Right renal cortex interstitium (tissue), 3 donors: Measurements from ENCODE around the gene FOXD4L4. TPM values are rescaled to one million over a fixed set of nuclear protein-coding genes. Genes with fewer than 3 reads are reported as not detected.
"Not testable (repeated sequence)": the region's sequence is repeated elsewhere in the genome, so short reads cannot be mapped to it uniquely, and the experiment has no call there.

Source experiments
- DNase-seq, 3 donors: peaks; one replicate each; pipeline ENCODE4 v3.0.0-alpha.2; 2013; ENCODE audit warnings: low read depth in 3 of 3, low spot score in 2 of 3
- polyA plus RNA-seq, 3 donors: library from polyadenylated mRNA; unstranded; fragments of 120-200 nt; gene quantifications; one replicate each; pipeline ENCODE4 v1.2.1, GENCODE V29; 2013; ENCODE audit not compliant: insufficient read length in 3 of 3

FOXD4L4 gene
- not detected for polyA plus RNA-seq

GRCh38 chr9:65737096-65737564 lies at the start of gene FOXD4L4:
FOXD4L4 (plus strand) TSS chr9:65737146; CDS start chr9:65737146, 0 bp downstream.
- not testable (repeated sequence) for DNase-seq

- DNase-seq, result not testable (repeated sequence)
These were observed 33.4 kb upstream of the FOXD4L4 start for GRCh38 chr9:65703550-65703949.

- DNase-seq, result not testable (repeated sequence)
These were observed 22.5 kb upstream of the FOXD4L4 start for GRCh38 chr9:65714445-65714844.

- DNase-seq, result not testable (repeated sequence)
These were observed 1.2 kb downstream of the FOXD4L4 start for GRCh38 chr9:65738133-65738532.

Other genes starting within 250 kb of the FOXD4L4 start
- 10 to 100 TPM; 62.0 to 76.8 (median 63.6) TPM for gene ZNG1E, start 61.2 kb upstream of the FOXD4L4 start, polyA plus RNA-seq